Body of pancreas (tissue), 4 donors: ENCODE results near the gene PNMA8C.

ENCODE experiments used
- CTCF ChIP-seq, 7 experiments: fragments of 450-650 bp in 4 of 7; fragments of 200-600 bp in 3 of 7; sonication (generic) in 3 of 7; IDR thresholded peaks; one replicate each; pipeline ENCODE4 v1.5.1; 2016 to 2019; ENCODE audit warnings: antibody characterized with exemption in 7 of 7
- POLR2A ChIP-seq, 3 donors: fragments of 450-650 bp; IDR thresholded peaks; one replicate each; pipeline ENCODE4 v1.6.1; 2016; ENCODE audit warnings: antibody characterized with exemption in 3 of 3, mild to moderate bottlenecking in 2 of 3

GRCh38 chr19:46475986-46476385 lies 47.2 kb upstream of the PNMA8C start:
- no peak for TF ChIP-seq CTCF (IDR thresholded peaks at IDR 0.05)
- TF ChIP-seq POLR2A (IDR thresholded peaks at IDR 0.05) = no peak
